Gastroesophageal sphincter (tissue), 4 donors: Measurements from ENCODE around the gene DLK1. TPM values are rescaled to one million over a fixed set of nuclear protein-coding genes. Genes with fewer than 3 reads are reported as not detected.

ENCODE experiments used
- ATAC-seq: fragments of 150-250 bp; one replicate; pipeline ENCODE4 v1.9.1; 2016; ENCODE audit warnings: mild to moderate bottlenecking, moderate library complexity
- H3K27ac ChIP-seq, 4 donors: fragments of 200-600 bp; sonication (generic) in 3 of 4; 1 replicate in 3 of 4; 2 replicates in 1 of 4; pipeline ENCODE4 v1.5.1; 2016 to 2019
- H3K27me3 ChIP-seq: fragments of 200-600 bp; sonication (generic); one replicate; pipeline ENCODE4 v1.5.1; 2019
- H3K36me3 ChIP-seq, 2 donors: fragments of 200-600 bp; sonication (generic); one replicate each; pipeline ENCODE4 v1.5.1; 2019; ENCODE audit warnings: control low read depth in 1 of 2
- H3K4me1 ChIP-seq, 3 donors: fragments of 200-600 bp; sonication (generic); 1 replicate in 2 of 3; 2 replicates in 1 of 3; pipeline ENCODE4 v1.5.1; 2016 to 2019; ENCODE audit warnings: control low read depth in 2 of 3
- H3K4me3 ChIP-seq, 2 donors: fragments of 200-600 bp; sonication (generic); one replicate each; pipeline ENCODE4 v1.5.1; 2019; ENCODE audit warnings: mild to moderate bottlenecking in 1 of 2, moderate library complexity in 1 of 2
- H3K9me3 ChIP-seq, 3 donors: fragments of 200-600 bp; sonication (generic); one replicate each; pipeline ENCODE4 v1.5.1; 2017 to 2019; ENCODE audit warnings: control low read depth in 2 of 3
- CTCF ChIP-seq, 4 experiments: fragments of 200-600 bp in 2 of 4; fragments of 450-650 bp in 2 of 4; sonication (generic) in 1 of 4; IDR thresholded peaks; one replicate each; pipeline ENCODE4 v1.5.1; 2017 to 2019; ENCODE audit warnings: antibody characterized with exemption in 4 of 4, mild to moderate bottlenecking in 2 of 4, moderate library complexity in 2 of 4
- EP300 ChIP-seq: sonication (generic); formaldehyde crosslinking; IDR thresholded peaks from one replicate; pipeline ENCODE4 v1.6.1; 2017; ENCODE audit warnings: antibody characterized with exemption, mild to moderate bottlenecking
- POLR2A ChIP-seq, 2 donors: fragments of 450-650 bp; IDR thresholded peaks; one replicate each; pipeline ENCODE4 v1.6.1; 2017; ENCODE audit warnings: antibody characterized with exemption in 2 of 2, mild to moderate bottlenecking in 2 of 2, moderate library complexity in 1 of 2
- POLR2AphosphoS5 ChIP-seq: sonication (generic); formaldehyde crosslinking; IDR thresholded peaks from one replicate; pipeline ENCODE4 v1.6.1; 2017; ENCODE audit warnings: antibody characterized with exemption
- WGBS, 2 donors: methylation state at CpG; one replicate each; pipeline ENCODE4 v1.1.5; 2018; ENCODE audit warnings: low coverage in 1 of 2; 5-methylcytosine and 5-hydroxymethylcytosine counted together
- total RNA-seq, 4 donors: library from RNA; depleted of rRNA; stranded (reverse); fragments of >200 nt; gene quantifications; one replicate each; pipeline ENCODE4 v1.1.0, GENCODE V29; 2016

DLK1 gene
- total RNA-seq, 4 donors from 2014 or later: not detected

- Histone ChIP-seq H3K36me3 (no peaks in the 10 kb centered on the region), H3K4me1 (no peaks in the 10 kb centered on the region), H3K27ac (no peak overlapping the region), H3K9me3 (no peaks in the 10 kb centered on the region), H3K4me3 (no peak overlapping the region), H3K27me3 (peaks cover 38% of the 10 kb centered on the region)
- WGBS, 2 donors: 80 to 84% methylated on average over 1 to 7 of the region's 8 CpGs
- ATAC-seq: no peak
- TF ChIP-seq EP300: no peak
- TF ChIP-seq POLR2A (IDR thresholded peaks at IDR 0.05): no peak
- no peak for TF ChIP-seq CTCF (IDR thresholded peaks at IDR 0.05)
- TF ChIP-seq POLR2AphosphoS5: no peak
Measured at GRCh38 chr14:100762901-100763300, 36.2 kb downstream of the DLK1 start.

- 78 to 100% methylated on average over 2 to 5 of the region's 7 CpGs for WGBS, 2 donors
- ATAC-seq: no peak
- H3K27ac ChIP-seq: no peak overlapping the region
Measured at GRCh38 chr14:100764471-100765115, 37.9 kb downstream of the DLK1 start.

GRCh38 chr14:100765296-100765695 lies 38.6 kb downstream of the DLK1 start:
- Histone ChIP-seq H3K9me3 (peaks cover 0 to 2% (median 0%) of the 10 kb centered on the region in 3 donors), H3K27me3 (peaks cover 55% of the 10 kb centered on the region), H3K4me1 (no peaks in the 10 kb centered on the region), H3K36me3 (no peaks in the 10 kb centered on the region), H3K4me3 (no peak overlapping the region), H3K27ac (no peak overlapping the region)
- no peak for ATAC-seq
- TF ChIP-seq POLR2A (IDR thresholded peaks at IDR 0.05): no peak
- WGBS, 2 donors: no CpG with 5 or more reads among the region's 2 CpGs

More at GRCh38 chr14:100764471-100765115, 37.9 kb downstream of the DLK1 start:
- Histone ChIP-seq H3K36me3 (no peaks in the 10 kb centered on the region), H3K9me3 (no peaks in the 10 kb centered on the region), H3K27me3 (peaks cover 51% of the 10 kb centered on the region), H3K4me1 (no peaks in the 10 kb centered on the region), H3K4me3 (no peak overlapping the region)
- no peak for TF ChIP-seq POLR2AphosphoS5
- no peak for TF ChIP-seq EP300
- no peak for TF ChIP-seq CTCF (IDR thresholded peaks at IDR 0.05)
- TF ChIP-seq POLR2A (IDR thresholded peaks at IDR 0.05): no peak

- H3K4me1 ChIP-seq: no peaks in the 10 kb centered on the region
- H3K4me3 ChIP-seq: no peak overlapping the region
- WGBS, 2 donors: no CpG with 5 or more reads among the region's 7 CpGs
- H3K27ac ChIP-seq: no peak overlapping the region
- H3K9me3 ChIP-seq: peaks cover 0 to 9% (median 0%) of the 10 kb centered on the region in 3 donors
- no peak for ATAC-seq
- TF ChIP-seq POLR2AphosphoS5 (no peak), EP300 (no peak), POLR2A (IDR thresholded peaks at IDR 0.05) (no peak), CTCF (IDR thresholded peaks at IDR 0.05) (no peak)
- H3K27me3 ChIP-seq: peaks cover 62% of the 10 kb centered on the region
- H3K36me3 ChIP-seq: no peaks in the 10 kb centered on the region
Measured at GRCh38 chr14:100765991-100766390, 39.3 kb downstream of the DLK1 start.

- peaks cover 65% of the 10 kb centered on the region for H3K27me3 ChIP-seq
- no peak overlapping the region for H3K4me3 ChIP-seq
- peaks cover 0 to 21% (median 0%) of the 10 kb centered on the region in 3 donors for H3K9me3 ChIP-seq
- no peak for ATAC-seq
- H3K4me1 ChIP-seq: no peaks in the 10 kb centered on the region
- no peak overlapping the region for H3K27ac ChIP-seq
- H3K36me3 ChIP-seq: no peaks in the 10 kb centered on the region
- 81 to 85% methylated on average over 6 to 14 of the region's 15 CpGs for WGBS, 2 donors
- TF ChIP-seq POLR2A (IDR thresholded peaks at IDR 0.05) (no peak), EP300 (no peak), POLR2AphosphoS5 (no peak), CTCF (IDR thresholded peaks at IDR 0.05) (no peak)
Measured at GRCh38 chr14:100767003-100767787, 40.5 kb downstream of the DLK1 start.
